ENCODE results near the gene ECHDC3. TPM values are rescaled to one million over a fixed set of nuclear protein-coding genes. Genes with fewer than 3 reads are reported as not detected.

ECHDC3 gene
- total and polyA plus RNA-seq, 5 donors from 2014 or later, result 0.10 to 1.1 (median 0.47) TPM

- Histone ChIP-seq H3K27ac (ENCODE audit: insufficient read depth, low read length, poor library complexity, severe bottlenecking) (no peak overlapping the region), H3K36me3 (ENCODE audit: control insufficient read depth, insufficient read depth, low read length) (no peaks in the 10 kb centered on the region), H3K27me3 (ENCODE audit: control insufficient read depth, insufficient read depth, low read length) (peaks cover 3% of the 10 kb centered on the region), H3K9me3 (ENCODE audit: control insufficient read depth in 2 of 2, low read length in 2 of 2) (no peaks in the 10 kb centered on the region), H3K4me3 (ENCODE audit: low read depth, low read length) (no peak overlapping the region), H3K4me1 (ENCODE audit: control insufficient read depth, insufficient read depth, low read length, poor library complexity, severe bottlenecking) (no peaks in the 10 kb centered on the region)
- ATAC-seq (ENCODE audit: low read depth in 2 of 2) (no peak), DNase-seq (no peak)
- Mint-ChIP-seq H3K4me1 (peaks cover 2 to 4% (median 4%) of the 10 kb centered on the region in 4 donors), H3K4me3 (no peak overlapping the region), H3K27me3 (peaks cover 48% of the 10 kb centered on the region), H3K9me3 (peaks cover 0 to 5% (median 0%) of the 10 kb centered on the region in 7 donors), H3K27ac (no peak overlapping the region), H3K36me3 (no peaks in the 10 kb centered on the region)
Measured at GRCh38 chr10:11720260-11720741, 21.9 kb upstream of the ECHDC3 start.

- DNase-seq (no peak), ATAC-seq (ENCODE audit: low read depth in 2 of 2) (no peak)
- H3K4me3 ChIP-seq (ENCODE audit: low read depth, low read length), result no peak overlapping the region
- peaks cover 0 to 3% (median 0%) of the 10 kb centered on the region in 7 donors for H3K9me3 Mint-ChIP-seq
- H3K36me3 Mint-ChIP-seq, result no peaks in the 10 kb centered on the region
- H3K4me1 ChIP-seq (ENCODE audit: control insufficient read depth, insufficient read depth, low read length, poor library complexity, severe bottlenecking), result no peaks in the 10 kb centered on the region
- H3K27ac Mint-ChIP-seq, result no peak overlapping the region
- peaks cover 49% of the 10 kb centered on the region for H3K27me3 Mint-ChIP-seq
- no peak overlapping the region for H3K4me3 Mint-ChIP-seq
- peaks cover 3% of the 10 kb centered on the region for H3K27me3 ChIP-seq (ENCODE audit: control insufficient read depth, insufficient read depth, low read length)
- H3K36me3 ChIP-seq (ENCODE audit: control insufficient read depth, insufficient read depth, low read length), result no peaks in the 10 kb centered on the region
- H3K4me1 Mint-ChIP-seq, result peaks cover 2 to 6% (median 4%) of the 10 kb centered on the region in 4 donors
- H3K27ac ChIP-seq (ENCODE audit: insufficient read depth, low read length, poor library complexity, severe bottlenecking), result no peak overlapping the region
- no peaks in the 10 kb centered on the region for H3K9me3 ChIP-seq (ENCODE audit: control insufficient read depth in 2 of 2, low read length in 2 of 2)
Measured at GRCh38 chr10:11721806-11722205, 20.4 kb upstream of the ECHDC3 start.

- Mint-ChIP-seq H3K4me3 (no peak overlapping the region), H3K4me1 (peaks cover 2 to 6% (median 3%) of the 10 kb centered on the region in 4 donors), H3K9me3 (peaks cover 0 to 3% (median 0%) of the 10 kb centered on the region in 7 donors), H3K36me3 (no peaks in the 10 kb centered on the region), H3K27ac (no peak overlapping the region), H3K27me3 (peaks cover 43% of the 10 kb centered on the region)
- Histone ChIP-seq H3K27me3 (ENCODE audit: control insufficient read depth, insufficient read depth, low read length) (peaks cover 3% of the 10 kb centered on the region), H3K36me3 (ENCODE audit: control insufficient read depth, insufficient read depth, low read length) (no peaks in the 10 kb centered on the region), H3K4me1 (ENCODE audit: control insufficient read depth, insufficient read depth, low read length, poor library complexity, severe bottlenecking) (no peaks in the 10 kb centered on the region), H3K4me3 (ENCODE audit: low read depth, low read length) (no peak overlapping the region), H3K27ac (ENCODE audit: insufficient read depth, low read length, poor library complexity, severe bottlenecking) (no peak overlapping the region), H3K9me3 (ENCODE audit: control insufficient read depth in 2 of 2, low read length in 2 of 2) (no peaks in the 10 kb centered on the region)
- DNase-seq, result no peak
- ATAC-seq (ENCODE audit: low read depth in 2 of 2), result no peak
Measured at GRCh38 chr10:11723359-11723758, 18.8 kb upstream of the ECHDC3 start.

GRCh38 chr10:11724938-11725776 is 17.0 kb upstream of the ECHDC3 start:
- peaks cover 0 to 5% (median 0%) of the 10 kb centered on the region in 7 donors for H3K9me3 Mint-ChIP-seq
- no peak for ATAC-seq (ENCODE audit: low read depth in 2 of 2)
- H3K4me1 Mint-ChIP-seq, result peaks cover 2 to 6% (median 3%) of the 10 kb centered on the region in 4 donors
- peaks cover 41% of the 10 kb centered on the region for H3K27me3 Mint-ChIP-seq
- no peak overlapping the region for H3K4me3 Mint-ChIP-seq
- H3K27ac Mint-ChIP-seq, result peak overlapping the region in 1 of 3 donors; percentile 39
- no peaks in the 10 kb centered on the region for H3K36me3 Mint-ChIP-seq
- no peak overlapping the region for H3K4me3 ChIP-seq (ENCODE audit: low read depth, low read length)
- H3K27ac ChIP-seq (ENCODE audit: insufficient read depth, low read length, poor library complexity, severe bottlenecking), result no peak overlapping the region
- DNase-seq, result peak in 2 of 3 donors; percentile 46 to 55
- H3K27me3 ChIP-seq (ENCODE audit: control insufficient read depth, insufficient read depth, low read length), result peaks cover 2% of the 10 kb centered on the region
- H3K36me3 ChIP-seq (ENCODE audit: control insufficient read depth, insufficient read depth, low read length), result no peaks in the 10 kb centered on the region
- H3K9me3 ChIP-seq (ENCODE audit: control insufficient read depth in 2 of 2, low read length in 2 of 2), result no peaks in the 10 kb centered on the region
- H3K4me1 ChIP-seq (ENCODE audit: control insufficient read depth, insufficient read depth, low read length, poor library complexity, severe bottlenecking), result no peaks in the 10 kb centered on the region

GRCh38 chr10:11725912-11726311 is 16.3 kb upstream of the ECHDC3 start:
- peaks cover 40% of the 10 kb centered on the region for H3K27me3 Mint-ChIP-seq
- H3K4me3 ChIP-seq (ENCODE audit: low read depth, low read length), result no peak overlapping the region
- DNase-seq (no peak), ATAC-seq (ENCODE audit: low read depth in 2 of 2) (no peak)
- no peaks in the 10 kb centered on the region for H3K36me3 Mint-ChIP-seq
- no peaks in the 10 kb centered on the region for H3K4me1 ChIP-seq (ENCODE audit: control insufficient read depth, insufficient read depth, low read length, poor library complexity, severe bottlenecking)
- H3K27ac Mint-ChIP-seq, result no peak overlapping the region
- H3K4me1 Mint-ChIP-seq, result peaks cover 2 to 6% (median 3%) of the 10 kb centered on the region in 4 donors
- H3K9me3 ChIP-seq (ENCODE audit: control insufficient read depth in 2 of 2, low read length in 2 of 2), result no peaks in the 10 kb centered on the region
- no peaks in the 10 kb centered on the region for H3K36me3 ChIP-seq (ENCODE audit: control insufficient read depth, insufficient read depth, low read length)
- no peak overlapping the region for H3K4me3 Mint-ChIP-seq
- peaks cover 0 to 5% (median 0%) of the 10 kb centered on the region in 7 donors for H3K9me3 Mint-ChIP-seq
- no peaks in the 10 kb centered on the region for H3K27me3 ChIP-seq (ENCODE audit: control insufficient read depth, insufficient read depth, low read length)
- no peak overlapping the region for H3K27ac ChIP-seq (ENCODE audit: insufficient read depth, low read length, poor library complexity, severe bottlenecking)

- no peak overlapping the region for H3K27ac Mint-ChIP-seq
- H3K36me3 ChIP-seq (ENCODE audit: control insufficient read depth, insufficient read depth, low read length), result no peaks in the 10 kb centered on the region
Measured at GRCh38 chr10:11727563-11727962, 14.6 kb upstream of the ECHDC3 start.

GRCh38 chr10:11728353-11728752 is 13.8 kb upstream of the ECHDC3 start:
- no peak overlapping the region for H3K4me3 Mint-ChIP-seq
- Histone ChIP-seq H3K36me3 (ENCODE audit: control insufficient read depth, insufficient read depth, low read length) (no peaks in the 10 kb centered on the region), H3K9me3 (ENCODE audit: control insufficient read depth in 2 of 2, low read length in 2 of 2) (no peaks in the 10 kb centered on the region), H3K4me3 (ENCODE audit: low read depth, low read length) (no peak overlapping the region), H3K4me1 (ENCODE audit: control insufficient read depth, insufficient read depth, low read length, poor library complexity, severe bottlenecking) (no peaks in the 10 kb centered on the region), H3K27ac (ENCODE audit: insufficient read depth, low read length, poor library complexity, severe bottlenecking) (no peak overlapping the region), H3K27me3 (ENCODE audit: control insufficient read depth, insufficient read depth, low read length) (no peaks in the 10 kb centered on the region)
- no peak for ATAC-seq (ENCODE audit: low read depth in 2 of 2)
- H3K27ac Mint-ChIP-seq, result no peak overlapping the region
- peaks cover 22% of the 10 kb centered on the region for H3K27me3 Mint-ChIP-seq
- H3K9me3 Mint-ChIP-seq, result peaks cover 0 to 5% (median 0%) of the 10 kb centered on the region in 7 donors
- no peak for DNase-seq
- H3K4me1 Mint-ChIP-seq, result peaks cover 2 to 6% (median 3%) of the 10 kb centered on the region in 4 donors
- no peaks in the 10 kb centered on the region for H3K36me3 Mint-ChIP-seq

More at GRCh38 chr10:11727563-11727962, 14.6 kb upstream of the ECHDC3 start:
- no peak overlapping the region for H3K4me3 ChIP-seq (ENCODE audit: low read depth, low read length)
- H3K27ac ChIP-seq (ENCODE audit: insufficient read depth, low read length, poor library complexity, severe bottlenecking), result no peak overlapping the region
- Mint-ChIP-seq H3K36me3 (no peaks in the 10 kb centered on the region), H3K27me3 (peaks cover 27% of the 10 kb centered on the region), H3K4me3 (no peak overlapping the region), H3K9me3 (peaks cover 0 to 5% (median 0%) of the 10 kb centered on the region in 7 donors), H3K4me1 (peaks cover 2 to 6% (median 3%) of the 10 kb centered on the region in 4 donors)
- DNase-seq (no peak), ATAC-seq (ENCODE audit: low read depth in 2 of 2) (no peak)
- H3K4me1 ChIP-seq (ENCODE audit: control insufficient read depth, insufficient read depth, low read length, poor library complexity, severe bottlenecking), result no peaks in the 10 kb centered on the region
- no peaks in the 10 kb centered on the region for H3K27me3 ChIP-seq (ENCODE audit: control insufficient read depth, insufficient read depth, low read length)
- no peaks in the 10 kb centered on the region for H3K9me3 ChIP-seq (ENCODE audit: control insufficient read depth in 2 of 2, low read length in 2 of 2)
